ENCODE data around the gene ASB2.
A peak's percentile ranks its signal among the peaks of the same experiment; 100 is the strongest.

Gene ASB2

GRCh38 chr14:93993382-93993781 is 17.0 kb upstream of the ASB2 start:
- no peak overlapping the region for H3K4me3 ChIP-seq (ENCODE audit: insufficient read depth, low read depth, low read length)
- peaks cover 4% of the 10 kb centered on the region for H3K4me1 ChIP-seq (ENCODE audit: control insufficient read depth, insufficient read depth, low read length)
- H3K27me3 ChIP-seq (ENCODE audit: control insufficient read depth, insufficient read depth, low read length, poor library complexity, severe bottlenecking): no peaks in the 10 kb centered on the region
- H3K36me3 ChIP-seq (ENCODE audit: control insufficient read depth, insufficient read depth, low read length): no peaks in the 10 kb centered on the region
- WGBS, 2 experiments: 85 to 88% methylated on average over 6 of the region's 6 CpGs
- H3K27ac ChIP-seq (ENCODE audit: insufficient read depth, low read depth, low read length, poor library complexity, severe bottlenecking): no peak overlapping the region
- H3K9me3 ChIP-seq (ENCODE audit: control insufficient read depth, low read length): no peaks in the 10 kb centered on the region

GRCh38 chr14:93991649-93992048 is 15.3 kb upstream of the ASB2 start:
- Histone ChIP-seq H3K27ac (ENCODE audit: insufficient read depth, low read depth, low read length, poor library complexity, severe bottlenecking) (peak overlapping the region; percentile 16), H3K4me1 (ENCODE audit: control insufficient read depth, insufficient read depth, low read length) (peaks cover 8% of the 10 kb centered on the region), H3K4me3 (ENCODE audit: insufficient read depth, low read depth, low read length) (no peak overlapping the region), H3K36me3 (ENCODE audit: control insufficient read depth, insufficient read depth, low read length) (no peaks in the 10 kb centered on the region), H3K27me3 (ENCODE audit: control insufficient read depth, insufficient read depth, low read length, poor library complexity, severe bottlenecking) (no peaks in the 10 kb centered on the region), H3K9me3 (ENCODE audit: control insufficient read depth, low read length) (no peaks in the 10 kb centered on the region)
- 95 to 97% methylated on average over 4 of the region's 4 CpGs for WGBS, 2 experiments

GRCh38 chr14:93991212-93991611 is 14.8 kb upstream of the ASB2 start:
- Histone ChIP-seq H3K27me3 (ENCODE audit: control insufficient read depth, insufficient read depth, low read length, poor library complexity, severe bottlenecking) (no peaks in the 10 kb centered on the region), H3K9me3 (ENCODE audit: control insufficient read depth, low read length) (no peaks in the 10 kb centered on the region), H3K27ac (ENCODE audit: insufficient read depth, low read depth, low read length, poor library complexity, severe bottlenecking) (no peak overlapping the region), H3K36me3 (ENCODE audit: control insufficient read depth, insufficient read depth, low read length) (no peaks in the 10 kb centered on the region), H3K4me1 (ENCODE audit: control insufficient read depth, insufficient read depth, low read length) (peaks cover 8% of the 10 kb centered on the region), H3K4me3 (ENCODE audit: insufficient read depth, low read depth, low read length) (no peak overlapping the region)
- WGBS, 2 experiments: 92% methylated on average over 10 of the region's 10 CpGs

GRCh38 chr14:93989939-93990338 is 13.6 kb upstream of the ASB2 start:
- Histone ChIP-seq H3K27me3 (ENCODE audit: control insufficient read depth, insufficient read depth, low read length, poor library complexity, severe bottlenecking) (no peaks in the 10 kb centered on the region), H3K36me3 (ENCODE audit: control insufficient read depth, insufficient read depth, low read length) (no peaks in the 10 kb centered on the region), H3K9me3 (ENCODE audit: control insufficient read depth, low read length) (no peaks in the 10 kb centered on the region), H3K4me1 (ENCODE audit: control insufficient read depth, insufficient read depth, low read length) (peaks cover 9% of the 10 kb centered on the region), H3K27ac (ENCODE audit: insufficient read depth, low read depth, low read length, poor library complexity, severe bottlenecking) (no peak overlapping the region), H3K4me3 (ENCODE audit: insufficient read depth, low read depth, low read length) (no peak overlapping the region)
- 80 to 84% methylated on average over 4 of the region's 4 CpGs for WGBS, 2 experiments

GRCh38 chr14:93987815-93988476 is 11.6 kb upstream of the ASB2 start:
- no peak overlapping the region for H3K27ac ChIP-seq (ENCODE audit: insufficient read depth, low read depth, low read length, poor library complexity, severe bottlenecking)
- no peak overlapping the region for H3K4me3 ChIP-seq (ENCODE audit: insufficient read depth, low read depth, low read length)
- H3K27me3 ChIP-seq (ENCODE audit: control insufficient read depth, insufficient read depth, low read length, poor library complexity, severe bottlenecking): no peaks in the 10 kb centered on the region
- H3K9me3 ChIP-seq (ENCODE audit: control insufficient read depth, low read length): no peaks in the 10 kb centered on the region
- 60 to 66% methylated on average over 3 of the region's 3 CpGs for WGBS, 2 experiments
- peaks cover 9% of the 10 kb centered on the region for H3K4me1 ChIP-seq (ENCODE audit: control insufficient read depth, insufficient read depth, low read length)
- H3K36me3 ChIP-seq (ENCODE audit: control insufficient read depth, insufficient read depth, low read length): no peaks in the 10 kb centered on the region

GRCh38 chr14:93987376-93987775 is 11.0 kb upstream of the ASB2 start:
- Histone ChIP-seq H3K9me3 (ENCODE audit: control insufficient read depth, low read length) (no peaks in the 10 kb centered on the region), H3K4me3 (ENCODE audit: insufficient read depth, low read depth, low read length) (no peak overlapping the region), H3K4me1 (ENCODE audit: control insufficient read depth, insufficient read depth, low read length) (peaks cover 12% of the 10 kb centered on the region), H3K27me3 (ENCODE audit: control insufficient read depth, insufficient read depth, low read length, poor library complexity, severe bottlenecking) (no peaks in the 10 kb centered on the region), H3K27ac (ENCODE audit: insufficient read depth, low read depth, low read length, poor library complexity, severe bottlenecking) (no peak overlapping the region), H3K36me3 (ENCODE audit: control insufficient read depth, insufficient read depth, low read length) (no peaks in the 10 kb centered on the region)
- WGBS, 2 experiments: 81 to 87% methylated on average over 12 of the region's 12 CpGs

- H3K4me1 ChIP-seq (ENCODE audit: control insufficient read depth, insufficient read depth, low read length): peaks cover 14% of the 10 kb centered on the region
- no peak overlapping the region for H3K4me3 ChIP-seq (ENCODE audit: insufficient read depth, low read depth, low read length)
- no peaks in the 10 kb centered on the region for H3K27me3 ChIP-seq (ENCODE audit: control insufficient read depth, insufficient read depth, low read length, poor library complexity, severe bottlenecking)
- WGBS, 2 experiments: 75 to 76% methylated on average over 9 of the region's 9 CpGs
- no peaks in the 10 kb centered on the region for H3K36me3 ChIP-seq (ENCODE audit: control insufficient read depth, insufficient read depth, low read length)
- H3K27ac ChIP-seq (ENCODE audit: insufficient read depth, low read depth, low read length, poor library complexity, severe bottlenecking): no peak overlapping the region
- no peaks in the 10 kb centered on the region for H3K9me3 ChIP-seq (ENCODE audit: control insufficient read depth, low read length)
Measured at GRCh38 chr14:93986955-93987354, 10.6 kb upstream of the ASB2 start.

GRCh38 chr14:93984987-93985410 is 8.6 kb upstream of the ASB2 start:
- Histone ChIP-seq H3K4me3 (ENCODE audit: insufficient read depth, low read depth, low read length) (no peak overlapping the region), H3K36me3 (ENCODE audit: control insufficient read depth, insufficient read depth, low read length) (no peaks in the 10 kb centered on the region), H3K27ac (ENCODE audit: insufficient read depth, low read depth, low read length, poor library complexity, severe bottlenecking) (no peak overlapping the region), H3K4me1 (ENCODE audit: control insufficient read depth, insufficient read depth, low read length) (peaks cover 16% of the 10 kb centered on the region), H3K9me3 (ENCODE audit: control insufficient read depth, low read length) (no peaks in the 10 kb centered on the region), H3K27me3 (ENCODE audit: control insufficient read depth, insufficient read depth, low read length, poor library complexity, severe bottlenecking) (no peaks in the 10 kb centered on the region)
- WGBS, 2 experiments: 43 to 46% methylated on average over 7 of the region's 7 CpGs

- 57 to 68% methylated on average over 3 of the region's 3 CpGs for WGBS, 2 experiments
- no peak overlapping the region for H3K27ac ChIP-seq (ENCODE audit: insufficient read depth, low read depth, low read length, poor library complexity, severe bottlenecking)
- H3K4me1 ChIP-seq (ENCODE audit: control insufficient read depth, insufficient read depth, low read length): peaks cover 16% of the 10 kb centered on the region
- H3K27me3 ChIP-seq (ENCODE audit: control insufficient read depth, insufficient read depth, low read length, poor library complexity, severe bottlenecking): no peaks in the 10 kb centered on the region
- no peaks in the 10 kb centered on the region for H3K36me3 ChIP-seq (ENCODE audit: control insufficient read depth, insufficient read depth, low read length)
- no peak overlapping the region for H3K4me3 ChIP-seq (ENCODE audit: insufficient read depth, low read depth, low read length)
- H3K9me3 ChIP-seq (ENCODE audit: control insufficient read depth, low read length): no peaks in the 10 kb centered on the region
Measured at GRCh38 chr14:93984070-93984469, 7.7 kb upstream of the ASB2 start.

- 81 to 83% methylated on average over 10 of the region's 10 CpGs for WGBS, 2 experiments
- Histone ChIP-seq H3K27ac (ENCODE audit: insufficient read depth, low read depth, low read length, poor library complexity, severe bottlenecking) (no peak overlapping the region), H3K4me3 (ENCODE audit: insufficient read depth, low read depth, low read length) (no peak overlapping the region), H3K4me1 (ENCODE audit: control insufficient read depth, insufficient read depth, low read length) (peaks cover 13% of the 10 kb centered on the region), H3K27me3 (ENCODE audit: control insufficient read depth, insufficient read depth, low read length, poor library complexity, severe bottlenecking) (no peaks in the 10 kb centered on the region), H3K9me3 (ENCODE audit: control insufficient read depth, low read length) (no peaks in the 10 kb centered on the region), H3K36me3 (ENCODE audit: control insufficient read depth, insufficient read depth, low read length) (no peaks in the 10 kb centered on the region)
Measured at GRCh38 chr14:93982230-93983007, 6.0 kb upstream of the ASB2 start.

Measured in ectodermal cell (in vitro differentiated cells).